Neural cell (in vitro differentiated cells): Measurements from ENCODE around the gene PTPRN2. TPM values are rescaled to one million over a fixed set of nuclear protein-coding genes. Genes with fewer than 3 reads are reported as not detected.

ENCODE experiments used
- H2AFZ ChIP-seq: fragments of 200-600, 300-800 bp; sonication (generic), shearing (Covaris generic); 2 replicates; pipeline ENCODE4 v1.6.0; 2014; ENCODE audit warnings: low read depth, mild to moderate bottlenecking, antibody characterized with exemption, low read length, moderate library complexity
- H3F3A ChIP-seq: fragments of 200-600 bp; shearing (Covaris generic); 2 replicates; pipeline ENCODE4 v1.6.1; 2016; ENCODE audit warnings: mild to moderate bottlenecking, moderate library complexity, mixed read lengths, antibody characterized with exemption, low read length; ENCODE audit not compliant: insufficient read depth, poor library complexity, severe bottlenecking
- H3K27ac ChIP-seq: fragments of 200-600, 300-800 bp; sonication (generic), shearing (Covaris generic); 2 replicates; pipeline ENCODE4 v1.5.1; 2014; ENCODE audit warnings: mild to moderate bottlenecking, low read length, moderate library complexity
- H3K27me3 ChIP-seq: fragments of 300-800, 200-600 bp; sonication (generic), shearing (Covaris generic); 2 replicates; pipeline ENCODE4 v1.6.0; 2014; ENCODE audit warnings: mild to moderate bottlenecking, low read depth, low read length, moderate library complexity; ENCODE audit not compliant: insufficient read depth
- H3K36me3 ChIP-seq: fragments of 300-800, 200-600 bp; sonication (generic), shearing (Covaris generic); 2 replicates; pipeline ENCODE4 v1.5.1; 2014; ENCODE audit warnings: mild to moderate bottlenecking, antibody characterized with exemption, low read length, moderate library complexity; ENCODE audit not compliant: insufficient read depth
- H3K4me2 ChIP-seq: fragments of 300-800, 200-600 bp; sonication (generic), shearing (Covaris generic); 2 replicates; pipeline ENCODE4 v1.6.0; 2014; ENCODE audit warnings: mild to moderate bottlenecking, low read length
- H3K4me3 ChIP-seq: fragments of 300-800, 200-600 bp; sonication (generic), shearing (Covaris generic); 2 replicates; pipeline ENCODE4 v1.5.1; 2014; ENCODE audit warnings: mild to moderate bottlenecking, low read length, moderate library complexity
- H3K79me2 ChIP-seq: fragments of 200-600 bp; shearing (Covaris generic); replicated peaks from 2 replicates; pipeline ENCODE4 v1.6.0; 2014; ENCODE audit warnings: mild to moderate bottlenecking, low read length, moderate library complexity; ENCODE audit not compliant: insufficient read depth
- H3K9ac ChIP-seq: fragments of 300-800, 200-600 bp; sonication (generic), shearing (Covaris generic); 2 replicates; pipeline ENCODE4 v1.6.1; 2016; ENCODE audit warnings: mild to moderate bottlenecking, low read length, mixed read lengths
- H3K9me2 ChIP-seq: fragments of 200-600 bp; shearing (Covaris generic); 2 replicates; pipeline ENCODE4 v1.6.1; 2016; ENCODE audit warnings: mild to moderate bottlenecking, low read length, mixed read lengths; ENCODE audit not compliant: insufficient read depth
- H3K9me3 ChIP-seq: fragments of 200-600, 300-800 bp; sonication (generic), shearing (Covaris generic); 2 replicates; pipeline ENCODE4 v1.6.1; 2016; ENCODE audit warnings: mild to moderate bottlenecking, mixed run types, low read length, moderate library complexity, mixed read lengths
- H4K20me1 ChIP-seq: fragments of 200-600 bp; shearing (Covaris generic); 2 replicates; pipeline ENCODE4 v1.6.1; 2016; ENCODE audit warnings: mild to moderate bottlenecking, mixed run types; ENCODE audit not compliant: insufficient read depth
- EP300 ChIP-seq: fragments of 450-650 bp; conservative IDR thresholded peaks from 2 replicates; pipeline ENCODE4 v1.6.1; 2014; ENCODE audit warnings: antibody characterized with exemption, mild to moderate bottlenecking, moderate library complexity; ENCODE audit not compliant: poor library complexity, severe bottlenecking
- EZH2 ChIP-seq: fragments of 200-600, 300-800 bp; shearing (Covaris generic), sonication (generic); IDR thresholded peaks from 2 replicates; pipeline ENCODE4 v1.6.1; 2014; ENCODE audit warnings: antibody characterized with exemption, low read length, borderline replicate concordance, mild to moderate bottlenecking; ENCODE audit not compliant: insufficient read depth, poor library complexity, severe bottlenecking
- MXI1 ChIP-seq: fragments of 450-650 bp; conservative IDR thresholded peaks from 2 replicates; pipeline ENCODE4 v1.6.1; 2014; ENCODE audit warnings: antibody characterized with exemption, mild to moderate bottlenecking; ENCODE audit not compliant: poor library complexity, severe bottlenecking
- POLR2AphosphoS5 ChIP-seq: IDR thresholded peaks from 2 replicates; pipeline ENCODE4 v1.6.1; 2012
- RAD21 ChIP-seq: fragments of 450-650 bp; conservative IDR thresholded peaks from 2 replicates; pipeline ENCODE4 v1.6.1; 2014; ENCODE audit warnings: antibody characterized with exemption, mild to moderate bottlenecking, moderate library complexity
- SMC3 ChIP-seq: fragments of 450-650 bp; conservative IDR thresholded peaks from 2 replicates; pipeline ENCODE4 v1.6.1; 2014; ENCODE audit warnings: antibody characterized with exemption, mild to moderate bottlenecking, moderate library complexity; ENCODE audit not compliant: poor library complexity
- TAF1 ChIP-seq: IDR thresholded peaks from 2 replicates; pipeline ENCODE4 v1.6.1; 2012; ENCODE audit warnings: low read depth
- polyA plus RNA-seq: library from polyadenylated mRNA; depleted of rRNA; stranded (reverse); fragments of >200 nt; gene quantifications from 2 replicates; pipeline ENCODE4 v1.2.3, GENCODE V29; 2014
- TF ChIP-seq, protein P1 (sequence below): fragments of 450-650 bp; IDR thresholded peaks from 2 replicates; pipeline ENCODE4 v1.5.1; 2014; ENCODE audit warnings: antibody characterized with exemption, mild to moderate bottlenecking, moderate library complexity; ENCODE audit not compliant: poor library complexity, severe bottlenecking
- TF ChIP-seq, protein P2 (sequence below): IDR thresholded peaks from 2 replicates; pipeline ENCODE4 v1.6.1; 2012; ENCODE audit warnings: borderline replicate concordance

PTPRN2 gene
- polyA plus RNA-seq, 1 donor from 2014 or later: 31.0 TPM

DNA sequence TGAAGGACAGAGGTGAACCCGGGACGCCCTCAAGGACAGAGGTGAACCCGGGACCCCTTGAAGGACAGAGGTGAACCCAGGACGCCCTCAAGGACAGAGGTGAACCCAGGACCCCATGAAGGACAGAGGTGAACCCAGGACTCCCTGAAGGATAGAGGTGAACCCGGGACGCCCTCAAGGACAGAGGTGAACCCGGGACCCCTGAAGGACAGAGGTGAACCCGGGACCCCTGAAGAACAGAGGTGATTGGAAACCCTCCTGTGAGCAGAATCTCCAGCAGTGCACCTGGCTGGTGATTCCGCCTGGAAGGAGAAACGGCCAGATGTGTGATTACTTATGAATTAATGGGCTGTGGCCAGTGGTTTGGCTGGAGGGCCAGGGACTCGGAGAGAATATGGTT is 272.3 kb downstream of the PTPRN2 start:
- Histone ChIP-seq H3K27me3 (no peaks in the 10 kb centered on the region), H3K9me2 (no peaks in the 10 kb centered on the region), H3K27ac (no peak overlapping the region), H3K4me2 (no peak overlapping the region), H3F3A (no peaks in the 10 kb centered on the region), H3K4me3 (no peak overlapping the region), H3K9me3 (peaks cover 8% of the 10 kb centered on the region), H3K36me3 (no peaks in the 10 kb centered on the region), H3K9ac (no peak overlapping the region), H2AFZ (no peak overlapping the region), H4K20me1 (no peaks in the 10 kb centered on the region), H3K79me2 (no peaks in the 10 kb centered on the region)
- TF ChIP-seq TAF1: no peak
- no peak for TF ChIP-seq POLR2AphosphoS5

DNA sequence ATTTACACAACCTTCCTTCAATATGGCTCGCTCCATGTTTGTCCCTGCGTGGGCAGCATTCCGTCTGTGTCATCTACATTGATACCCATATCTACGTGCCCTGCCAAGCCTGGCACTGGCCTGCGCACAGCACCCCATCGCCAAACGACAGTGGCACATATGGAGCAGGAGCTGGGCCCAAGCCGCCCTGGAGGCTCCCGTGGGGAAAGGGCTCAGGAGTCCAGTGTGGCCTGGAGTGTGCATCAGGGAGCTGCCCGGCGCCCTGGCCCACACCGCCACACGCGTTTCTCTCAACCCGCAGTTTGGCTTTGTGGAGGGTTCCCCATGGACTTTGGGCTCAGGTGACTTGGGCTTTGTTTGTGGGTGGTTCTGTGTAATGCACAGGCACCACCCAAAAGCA is 273.2 kb downstream of the PTPRN2 start:
- Histone ChIP-seq H3K4me2 (no peak overlapping the region), H3K9me3 (peaks cover 8% of the 10 kb centered on the region)

DNA sequence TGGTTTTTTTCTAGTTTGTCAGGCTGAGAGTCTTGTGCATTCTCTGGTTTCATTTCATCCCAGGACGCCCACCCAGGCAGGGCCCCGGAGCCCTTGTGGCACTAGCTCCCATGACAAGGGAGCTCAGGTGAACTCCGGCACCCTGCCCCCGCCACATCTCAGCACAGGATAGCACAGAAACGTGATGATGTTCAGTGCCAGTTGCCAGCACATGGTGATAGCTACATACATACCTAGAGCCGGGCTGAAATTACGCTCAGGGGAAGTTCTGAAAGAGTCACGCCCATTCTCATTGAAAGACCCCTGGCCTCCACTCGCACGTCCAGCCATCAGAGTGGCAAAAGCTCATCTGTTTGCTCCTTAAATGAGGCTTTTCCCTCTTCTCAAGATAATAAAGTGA is 273.7 kb downstream of the PTPRN2 start:
- no peak overlapping the region for H3K4me2 ChIP-seq
- H2AFZ ChIP-seq: no peak overlapping the region
- no peak overlapping the region for H3K4me3 ChIP-seq
- H3F3A ChIP-seq: peaks cover 3% of the 10 kb centered on the region
- no peak overlapping the region for H3K27ac ChIP-seq
- H3K9ac ChIP-seq: no peak overlapping the region
- H3K9me2 ChIP-seq: no peaks in the 10 kb centered on the region
- no peaks in the 10 kb centered on the region for H3K27me3 ChIP-seq
- H4K20me1 ChIP-seq: no peaks in the 10 kb centered on the region
- H3K9me3 ChIP-seq: peaks cover 8% of the 10 kb centered on the region
- no peaks in the 10 kb centered on the region for H3K79me2 ChIP-seq
- H3K36me3 ChIP-seq: no peaks in the 10 kb centered on the region
- TF ChIP-seq POLR2AphosphoS5: no peak
- TF ChIP-seq RAD21: no peak
- no peak for TF ChIP-seq EP300
- TF ChIP-seq, protein P1, sequence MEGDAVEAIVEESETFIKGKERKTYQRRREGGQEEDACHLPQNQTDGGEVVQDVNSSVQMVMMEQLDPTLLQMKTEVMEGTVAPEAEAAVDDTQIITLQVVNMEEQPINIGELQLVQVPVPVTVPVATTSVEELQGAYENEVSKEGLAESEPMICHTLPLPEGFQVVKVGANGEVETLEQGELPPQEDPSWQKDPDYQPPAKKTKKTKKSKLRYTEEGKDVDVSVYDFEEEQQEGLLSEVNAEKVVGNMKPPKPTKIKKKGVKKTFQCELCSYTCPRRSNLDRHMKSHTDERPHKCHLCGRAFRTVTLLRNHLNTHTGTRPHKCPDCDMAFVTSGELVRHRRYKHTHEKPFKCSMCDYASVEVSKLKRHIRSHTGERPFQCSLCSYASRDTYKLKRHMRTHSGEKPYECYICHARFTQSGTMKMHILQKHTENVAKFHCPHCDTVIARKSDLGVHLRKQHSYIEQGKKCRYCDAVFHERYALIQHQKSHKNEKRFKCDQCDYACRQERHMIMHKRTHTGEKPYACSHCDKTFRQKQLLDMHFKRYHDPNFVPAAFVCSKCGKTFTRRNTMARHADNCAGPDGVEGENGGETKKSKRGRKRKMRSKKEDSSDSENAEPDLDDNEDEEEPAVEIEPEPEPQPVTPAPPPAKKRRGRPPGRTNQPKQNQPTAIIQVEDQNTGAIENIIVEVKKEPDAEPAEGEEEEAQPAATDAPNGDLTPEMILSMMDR: no peak
- TF ChIP-seq, protein P2, sequence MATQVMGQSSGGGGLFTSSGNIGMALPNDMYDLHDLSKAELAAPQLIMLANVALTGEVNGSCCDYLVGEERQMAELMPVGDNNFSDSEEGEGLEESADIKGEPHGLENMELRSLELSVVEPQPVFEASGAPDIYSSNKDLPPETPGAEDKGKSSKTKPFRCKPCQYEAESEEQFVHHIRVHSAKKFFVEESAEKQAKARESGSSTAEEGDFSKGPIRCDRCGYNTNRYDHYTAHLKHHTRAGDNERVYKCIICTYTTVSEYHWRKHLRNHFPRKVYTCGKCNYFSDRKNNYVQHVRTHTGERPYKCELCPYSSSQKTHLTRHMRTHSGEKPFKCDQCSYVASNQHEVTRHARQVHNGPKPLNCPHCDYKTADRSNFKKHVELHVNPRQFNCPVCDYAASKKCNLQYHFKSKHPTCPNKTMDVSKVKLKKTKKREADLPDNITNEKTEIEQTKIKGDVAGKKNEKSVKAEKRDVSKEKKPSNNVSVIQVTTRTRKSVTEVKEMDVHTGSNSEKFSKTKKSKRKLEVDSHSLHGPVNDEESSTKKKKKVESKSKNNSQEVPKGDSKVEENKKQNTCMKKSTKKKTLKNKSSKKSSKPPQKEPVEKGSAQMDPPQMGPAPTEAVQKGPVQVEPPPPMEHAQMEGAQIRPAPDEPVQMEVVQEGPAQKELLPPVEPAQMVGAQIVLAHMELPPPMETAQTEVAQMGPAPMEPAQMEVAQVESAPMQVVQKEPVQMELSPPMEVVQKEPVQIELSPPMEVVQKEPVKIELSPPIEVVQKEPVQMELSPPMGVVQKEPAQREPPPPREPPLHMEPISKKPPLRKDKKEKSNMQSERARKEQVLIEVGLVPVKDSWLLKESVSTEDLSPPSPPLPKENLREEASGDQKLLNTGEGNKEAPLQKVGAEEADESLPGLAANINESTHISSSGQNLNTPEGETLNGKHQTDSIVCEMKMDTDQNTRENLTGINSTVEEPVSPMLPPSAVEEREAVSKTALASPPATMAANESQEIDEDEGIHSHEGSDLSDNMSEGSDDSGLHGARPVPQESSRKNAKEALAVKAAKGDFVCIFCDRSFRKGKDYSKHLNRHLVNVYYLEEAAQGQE: no peak
- TF ChIP-seq TAF1: no peak

More for the DNA sequence above, 273.2 kb downstream of the PTPRN2 start:
- H3K9ac ChIP-seq: no peak overlapping the region
- H3K27me3 ChIP-seq: no peaks in the 10 kb centered on the region
- H2AFZ ChIP-seq: no peak overlapping the region
- H3K36me3 ChIP-seq: no peaks in the 10 kb centered on the region
- no peaks in the 10 kb centered on the region for H3K9me2 ChIP-seq
- no peaks in the 10 kb centered on the region for H3K79me2 ChIP-seq
- no peak overlapping the region for H3K4me3 ChIP-seq
- TF ChIP-seq, protein P1: no peak
- TF ChIP-seq SMC3: no peak
- TF ChIP-seq RAD21: no peak
- no peak for TF ChIP-seq EZH2
- no peak for TF ChIP-seq TAF1
- no peak for TF ChIP-seq MXI1
- no peak for TF ChIP-seq EP300
- TF ChIP-seq, protein P2: no peak
- TF ChIP-seq POLR2AphosphoS5: no peak
- H4K20me1 ChIP-seq: no peaks in the 10 kb centered on the region
- peaks cover 3% of the 10 kb centered on the region for H3F3A ChIP-seq
- no peak overlapping the region for H3K27ac ChIP-seq
